GM12878 (cell line): Measurements from ENCODE around the gene CASP10. TPM values are rescaled to one million over a fixed set of nuclear protein-coding genes. Genes with fewer than 3 reads are reported as not detected.
A peak's percentile ranks its signal among the peaks of the same experiment; 100 is the strongest.

Experiments used
- ATAC-seq: fragments of 200-7000 bp; cut with Tn5 transposase; 3 replicates; pipeline ENCODE4 v1.9.1; 2020; ENCODE audit warnings: mild to moderate bottlenecking, moderate library complexity
- BruUV-seq: library from RNA; stranded (reverse); fragments of 400-500 nt; replicated peaks from 2 replicates; lab custom pipeline; 2021; lab: Mats Ljungman, UMichigan
- CTCF ChIA-PET: fragments of 300-600 bp; sonication (Branson Sonifier 250); formaldehyde crosslinking; extraction: SDS; loops from one replicate; lab custom pipeline; 2021; ENCODE audit warnings: inconsistent platforms; lab: Yijun Ruan, JAX
- POLR2A ChIA-PET: fragments of 350-600 bp; formaldehyde crosslinking; extraction: SDS; loops from one replicate; lab custom pipeline; 2021; ENCODE audit warnings: inconsistent platforms; lab: Charles Lee
- RAD21 ChIA-PET: fragments of 300-600 bp; sonication (Branson Sonifier 250); formaldehyde crosslinking; loops from one replicate; lab custom pipeline; 2023; ENCODE audit warnings: antibody characterized with exemption; ENCODE audit not compliant: unreplicated experiment; lab: Charles Lee
- SMC1A ChIA-PET: fragments of 300-600 bp; sonication (Branson Sonifier 250); formaldehyde crosslinking; loops from one replicate; lab custom pipeline; 2023; ENCODE audit not compliant: unreplicated experiment, uncharacterized antibody; lab: Charles Lee
- DNase-seq: peaks from one replicate; pipeline ENCODE4 v3.0.0-alpha.2; 2011; ENCODE audit warnings: low read depth, low spot score
- FAIRE-seq: peaks from 3 replicates; lab custom pipeline; 2011; peaks lifted over from hg19 to GRCh38; lab: Jason Lieb, UNC
- H2AFZ ChIP-seq: 2 replicates; pipeline ENCODE4 v1.6.0; 2011; ENCODE audit warnings: low read depth, low read length, control low read depth; ENCODE audit not compliant: control insufficient read depth
- H3K27ac ChIP-seq: 2 replicates; pipeline ENCODE4 v1.5.1; 2011; ENCODE audit warnings: control low read depth; ENCODE audit not compliant: control insufficient read depth, insufficient read depth
- H3K27me3 ChIP-seq, 2 experiments: replicated peaks in 1 of 2; 2 replicates each; pipeline versions ENCODE4 v1.6.0 to v1.6.1; 2011; ENCODE audit warnings: low read length in 1 of 2; ENCODE audit not compliant: control insufficient read depth in 2 of 2, insufficient read depth in 2 of 2
- H3K36me3 ChIP-seq, 2 experiments: 2 replicates each; pipeline ENCODE4 v1.5.1; 2011; ENCODE audit warnings: low read length in 1 of 2; ENCODE audit not compliant: control insufficient read depth in 2 of 2, insufficient read depth in 2 of 2
- H3K4me1 ChIP-seq: 2 replicates; pipeline ENCODE4 v1.6.1; 2011; ENCODE audit warnings: mild to moderate bottlenecking, low read length, moderate library complexity, mixed read lengths; ENCODE audit not compliant: control insufficient read depth, insufficient read depth
- H3K4me2 ChIP-seq: 2 replicates; pipeline ENCODE4 v1.6.0; 2011; ENCODE audit warnings: control low read depth; ENCODE audit not compliant: control insufficient read depth, insufficient read depth
- H3K4me3 ChIP-seq: fragments of 200-600 bp; sonication (generic); 2 replicates; pipeline ENCODE4 v1.5.1; 2016
- H3K79me2 ChIP-seq: 2 replicates; pipeline ENCODE4 v1.6.0; 2011; ENCODE audit warnings: low read length; ENCODE audit not compliant: control insufficient read depth, insufficient read depth
- H3K9ac ChIP-seq: 2 replicates; pipeline ENCODE4 v1.8.0; 2011; ENCODE audit warnings: low read length, control low read depth, mixed read lengths; ENCODE audit not compliant: control insufficient read depth, insufficient read depth
- H3K9me3 ChIP-seq: replicated peaks from 3 replicates; pipeline ENCODE4 v1.5.1; 2011; ENCODE audit warnings: mild to moderate bottlenecking, low read length; ENCODE audit not compliant: control insufficient read depth, insufficient read depth
- H4K20me1 ChIP-seq: 2 replicates; pipeline ENCODE4 v1.6.0; 2011; ENCODE audit not compliant: control insufficient read depth, insufficient read depth
- CHD1 ChIP-seq: IDR thresholded peaks from 2 replicates; pipeline ENCODE4 v1.6.1; 2012; ENCODE audit warnings: low read depth, low read length, improper control_type of control experiment
- CHD4 ChIP-seq: fragments of 200-600 bp; sonication (generic); IDR thresholded peaks from 2 replicates; pipeline ENCODE4 v1.6.1; 2016; ENCODE audit warnings: mild to moderate bottlenecking
- IKZF2 ChIP-seq, 2 experiments: fragments of 450-650 bp; IDR thresholded peaks; 2 replicates each; pipeline ENCODE4 v1.6.1; 2017; ENCODE audit warnings: mild to moderate bottlenecking in 2 of 2, moderate library complexity in 2 of 2
- MTA2 ChIP-seq: fragments of 450-650 bp; IDR thresholded peaks from 2 replicates; pipeline ENCODE4 v1.6.1; 2016; ENCODE audit warnings: low read depth, mild to moderate bottlenecking, moderate library complexity
- POLR2A ChIP-seq: IDR thresholded peaks from 2 replicates; pipeline ENCODE4 v1.6.1; 2011; ENCODE audit warnings: low read depth, mild to moderate bottlenecking, low read length
- RCOR1 ChIP-seq: conservative IDR thresholded peaks from 2 replicates; pipeline ENCODE4 v1.6.1; 2012; ENCODE audit warnings: low read depth, low read length, improper control_type of control experiment
- ZNF24 ChIP-seq: fragments of 450-650 bp; IDR thresholded peaks from 2 replicates; pipeline ENCODE4 v1.6.1; 2017; ENCODE audit warnings: antibody characterized with exemption, mild to moderate bottlenecking
- WGBS: methylation state at CpG from one replicate; pipeline ENCODE4 v1.1.6; 2016; ENCODE audit warnings: low lambda C conversion rate; ENCODE audit not compliant: insufficient replicate concordance, insufficient coverage; ENCODE audit errors: missing lambda C conversion rate; 5-methylcytosine and 5-hydroxymethylcytosine counted together
- in situ Hi-C: fragments of 300-500 bp; cut with MboI; formaldehyde crosslinking; loops from 9 replicates; pipeline ENCODE4 v1.14.3; 2018; ENCODE audit warnings: mixed read lengths
- intact Hi-C: fragments of 100-400 bp; cut with micrococcal nuclease; formaldehyde crosslinking; loops from one replicate; pipeline ENCODE4 v1.14.2; 2022; ENCODE audit not compliant: unreplicated experiment
- polyA plus RNA-seq, 11 experiments: library from polyadenylated mRNA; depleted of rRNA in 4 of 11; unstranded in 6 of 11; stranded (reverse) in 5 of 11; fragments of >200 nt; fragmentation: Nextera tagmentation in 4 of 11; fragmentation: Illumina TruSeq in 1 of 11; extraction: Ambion mirVana in 4 of 11; extraction: Trizol in 1 of 11; gene quantifications; 1 replicate in 1 of 11; 2 replicates in 10 of 11; pipeline versions ENCODE4 v1.2.1 to v1.2.3, GENCODE V29; 2011 to 2016; ENCODE audit warnings: inconsistent platforms in 2 of 11, missing spikeins in 2 of 11, low read depth in 1 of 11
- total RNA-seq, 4 experiments: library from RNA; depleted of rRNA in 3 of 4; stranded (reverse); fragments of >200 nt in 3 of 4; fragmentation: Illumina TruSeq in 1 of 4; extraction: Trizol in 1 of 4; gene quantifications; 2 replicates each; pipeline versions ENCODE4 v1.2.1 to v1.2.3, GENCODE V29; 2013 to 2021
- TF ChIP-seq, protein P1 (sequence below): IDR thresholded peaks from 2 replicates; pipeline ENCODE4 v1.6.1; 2011; ENCODE audit warnings: borderline replicate concordance, low read depth, mild to moderate bottlenecking, moderate library complexity, mixed read lengths, low read length; ENCODE audit not compliant: insufficient read depth; ENCODE audit errors: extremely low read length
- TF ChIP-seq, protein P2 (sequence below): fragments of 450-650 bp; formaldehyde crosslinking; IDR thresholded peaks from 2 replicates; pipeline ENCODE4 v1.4.0; 2022; ENCODE audit warnings: mild to moderate bottlenecking, moderate library complexity

Gene CASP10
- total and polyA plus RNA-seq, 10 of the 15 experiments (the other 5 are each of a cell fraction or from before 2014, with no cell fraction given) = 7.2 to 14.1 (median 10.8) TPM

DNA sequence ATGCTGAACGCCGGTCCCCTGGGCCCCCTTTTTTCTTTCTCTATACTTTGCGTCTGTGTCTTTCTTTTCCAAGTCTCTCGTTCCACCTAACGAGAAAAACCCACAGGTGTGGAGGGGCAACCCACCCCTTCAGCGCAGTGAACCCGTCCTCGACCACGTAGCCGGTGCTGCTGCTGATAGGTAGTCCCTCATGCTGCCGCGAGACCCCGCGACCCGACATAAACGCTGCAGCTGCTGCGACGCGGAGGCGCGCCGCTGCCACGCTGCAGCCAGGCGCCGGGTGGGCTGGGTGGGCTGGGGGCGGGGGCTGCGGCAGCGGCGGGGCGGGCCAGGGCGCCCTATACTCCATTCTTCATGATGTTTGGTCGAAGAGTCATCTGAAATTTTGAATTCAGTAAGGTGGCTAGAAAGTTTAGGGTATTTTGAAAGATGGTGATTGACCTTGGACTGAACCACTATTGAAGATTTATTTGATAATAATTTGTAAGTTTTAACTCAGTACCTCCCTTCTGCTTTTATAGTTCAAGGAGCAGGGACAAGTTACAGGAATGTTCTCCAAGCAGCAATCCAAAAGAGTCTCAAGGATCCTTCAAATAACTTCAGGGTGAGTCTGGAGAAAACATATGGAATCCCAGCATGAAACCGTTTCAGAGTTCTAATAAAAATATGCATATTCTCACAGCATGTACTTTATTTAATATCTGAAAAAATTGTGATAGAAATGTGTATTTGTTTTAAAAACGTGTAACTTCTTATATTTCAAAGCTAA is 42.9 kb upstream of the CASP10 start:
- POLR2A ChIA-PET = no interaction called here
- DNase-seq (no peak), FAIRE-seq (no peak)
- CTCF ChIA-PET = no interaction called here
- RAD21 ChIA-PET = interaction anchor here (1.2 kb wide), 1 partner anchor 18 kb away, joined by 3 read pairs; no protein-coding TSS in a partner anchor
- 97% methylated on average over 34 of the region's 34 CpGs for WGBS
- Histone ChIP-seq H4K20me1 (no peaks in the 10 kb centered on the region; the same call in 1 of the 2 replicates), H3K27ac (no peak overlapping the region), H2AFZ (no peak overlapping the region), H3K36me3 (peaks cover 24 to 34% of the 10 kb centered on the region in 2 experiments), H3K9ac (no peak overlapping the region), H3K27me3 (no peaks in the 10 kb centered on the region)
- in situ Hi-C loops = no loop called here
- intact Hi-C loops = loop anchor here (10.0 kb wide), 1 partner anchor 1185 kb away; the partner anchor contains the start of genes MAIP1 and TYW5
- SMC1A ChIA-PET = interaction anchor here (1.3 kb wide), 1 partner anchor 18 kb away, joined by 4 read pairs; no protein-coding TSS in a partner anchor
- BruUV-seq = no TSS peak
- TF ChIP-seq MTA2 (no peak), POLR2A (0 out of 2 replicates have a peak, but pooled peaks have one; percentile 26)
- TF ChIP-seq, all 136 proteins: peak for 1
- no peaks in the 10 kb centered on the region for H3K9me3 ChIP-seq
- no peak overlapping the region for H3K4me3 ChIP-seq
- ATAC-seq = no peak
- peaks cover 36% of the 10 kb centered on the region for H3K79me2 ChIP-seq
- H3K4me2 ChIP-seq = no peak overlapping the region
- no peaks in the 10 kb centered on the region for H3K4me1 ChIP-seq

DNA sequence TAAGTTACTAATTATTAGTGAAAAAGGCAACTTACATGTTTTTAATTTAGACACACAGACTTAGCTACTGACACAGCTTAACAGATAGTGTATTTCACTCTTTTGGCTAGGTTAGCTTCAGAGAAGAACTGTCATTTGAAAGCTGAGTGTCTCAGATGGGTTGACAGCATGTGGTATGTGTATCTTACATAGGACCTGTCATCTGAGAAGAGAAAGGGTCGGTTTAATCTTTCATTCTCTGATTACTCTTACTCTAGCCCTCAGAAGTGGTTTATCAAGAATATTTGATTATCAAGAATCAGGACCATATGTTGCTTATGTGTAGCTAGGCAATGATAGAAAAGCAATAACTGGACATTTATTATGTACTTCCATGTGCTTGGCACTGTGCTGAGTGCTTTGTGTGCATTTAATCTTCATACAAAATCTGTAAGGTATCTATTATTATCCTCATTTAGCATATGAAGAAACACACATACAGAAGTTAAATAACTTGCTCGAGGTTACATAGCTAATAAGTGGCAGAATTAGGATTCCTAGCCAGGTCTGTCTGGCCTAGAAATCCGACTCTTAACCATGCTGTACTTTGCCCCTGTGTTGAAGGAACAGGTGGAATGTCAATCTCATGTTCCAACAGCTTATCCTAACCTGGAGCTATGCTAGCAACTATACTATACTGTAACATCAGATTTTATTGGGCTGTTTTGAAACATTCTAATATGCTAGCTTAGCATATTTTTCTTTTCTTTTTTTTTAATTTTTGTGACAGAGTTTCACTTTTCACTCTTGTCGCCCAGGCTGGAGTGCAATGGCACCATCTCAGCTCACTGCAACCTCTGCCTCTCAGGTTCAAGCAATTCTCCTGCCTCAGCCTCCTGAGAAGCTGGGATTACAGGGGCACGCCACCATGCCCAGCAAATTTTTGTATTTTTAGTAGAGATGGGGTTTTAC is 38.6 kb upstream of the CASP10 start:
- intact Hi-C loops = no loop called here
- Histone ChIP-seq H3K4me1 (no peaks in the 10 kb centered on the region), H3K4me3 (no peak overlapping the region), H2AFZ (no peak overlapping the region), H3K9ac (no peak overlapping the region), H3K79me2 (no peaks in the 10 kb centered on the region; the same call in 1 of the 2 replicates), H3K4me2 (no peak overlapping the region), H3K36me3 (peaks cover 3 to 14% of the 10 kb centered on the region in 2 experiments; a peak in 3 of 4 replicates), H3K9me3 (no peaks in the 10 kb centered on the region), H3K27ac (no peak overlapping the region), H4K20me1 (no peaks in the 10 kb centered on the region), H3K27me3 (no peaks in the 10 kb centered on the region)
- in situ Hi-C loops = no loop called here
- no TSS peak for BruUV-seq
- no peak for ATAC-seq
- ChIA-PET CTCF (interaction anchor here (0.8 to 2.2 kb wide), 9 partner anchors 12 to 243 kb away, joined by 3 to 12 read pairs (median 4); no protein-coding TSS in a partner anchor), SMC1A (interaction anchor here (0.8 to 3.3 kb wide), 8 partner anchors 9 to 88 kb away, joined by 3 to 22 read pairs (median 6); no protein-coding TSS in a partner anchor), RAD21 (interaction anchor here (0.8 to 1.3 kb wide), 4 partner anchors 9 to 75 kb away, joined by 3 to 4 read pairs (median 3); no protein-coding TSS in a partner anchor), POLR2A (interaction anchor here (0.8 to 2.6 kb wide), 6 partner anchors 9 to 75 kb away, joined by 3 to 11 read pairs (median 5); partner anchors contain the start of gene CFLAR)
- no peak for FAIRE-seq
- no peak for DNase-seq
- WGBS = 61% methylated on average over 5 of the region's 5 CpGs
- TF ChIP-seq, protein P1, sequence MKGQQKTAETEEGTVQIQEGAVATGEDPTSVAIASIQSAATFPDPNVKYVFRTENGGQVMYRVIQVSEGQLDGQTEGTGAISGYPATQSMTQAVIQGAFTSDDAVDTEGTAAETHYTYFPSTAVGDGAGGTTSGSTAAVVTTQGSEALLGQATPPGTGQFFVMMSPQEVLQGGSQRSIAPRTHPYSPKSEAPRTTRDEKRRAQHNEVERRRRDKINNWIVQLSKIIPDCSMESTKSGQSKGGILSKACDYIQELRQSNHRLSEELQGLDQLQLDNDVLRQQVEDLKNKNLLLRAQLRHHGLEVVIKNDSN = no peak
- TF ChIP-seq CHD4 = no peak
- TF ChIP-seq, protein P2, sequence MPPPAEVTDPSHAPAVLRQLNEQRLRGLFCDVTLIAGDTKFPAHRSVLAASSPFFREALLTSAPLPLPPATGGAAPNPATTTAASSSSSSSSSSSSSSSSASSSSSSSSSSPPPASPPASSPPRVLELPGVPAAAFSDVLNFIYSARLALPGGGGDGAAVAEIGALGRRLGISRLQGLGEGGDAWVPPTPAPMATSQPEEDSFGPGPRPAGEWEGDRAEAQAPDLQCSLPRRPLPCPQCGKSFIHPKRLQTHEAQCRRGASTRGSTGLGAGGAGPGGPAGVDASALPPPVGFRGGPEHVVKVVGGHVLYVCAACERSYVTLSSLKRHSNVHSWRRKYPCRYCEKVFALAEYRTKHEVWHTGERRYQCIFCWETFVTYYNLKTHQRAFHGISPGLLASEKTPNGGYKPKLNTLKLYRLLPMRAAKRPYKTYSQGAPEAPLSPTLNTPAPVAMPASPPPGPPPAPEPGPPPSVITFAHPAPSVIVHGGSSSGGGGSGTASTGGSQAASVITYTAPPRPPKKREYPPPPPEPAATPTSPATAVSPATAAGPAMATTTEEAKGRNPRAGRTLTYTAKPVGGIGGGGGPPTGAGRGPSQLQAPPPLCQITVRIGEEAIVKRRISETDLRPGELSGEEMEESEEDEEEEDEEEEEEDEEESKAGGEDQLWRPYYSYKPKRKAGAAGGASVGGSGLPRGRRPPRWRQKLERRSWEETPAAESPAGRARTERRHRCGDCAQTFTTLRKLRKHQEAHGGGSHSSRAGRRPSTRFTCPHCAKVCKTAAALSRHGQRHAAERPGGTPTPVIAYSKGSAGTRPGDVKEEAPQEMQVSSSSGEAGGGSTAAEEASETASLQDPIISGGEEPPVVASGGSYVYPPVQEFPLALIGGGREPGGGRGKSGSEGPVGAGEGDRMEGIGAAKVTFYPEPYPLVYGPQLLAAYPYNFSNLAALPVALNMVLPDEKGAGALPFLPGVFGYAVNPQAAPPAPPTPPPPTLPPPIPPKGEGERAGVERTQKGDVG (CRISPR knock-in tag) = no peak
- no peak for TF ChIP-seq RCOR1
- TF ChIP-seq IKZF2 (IDR thresholded peaks at IDR 0.05) = no peak
- TF ChIP-seq CHD1 = no peak
- no peak for TF ChIP-seq ZNF24
